Measurements from ENCODE around the gene HHATL.

The HHATL gene

GRCh38 chr3:42681361-42682038 is 21.1 kb downstream of the HHATL start:
- no peak for DNase-seq (ENCODE audit: low read depth)
- no peak for TF ChIP-seq CTCF (IDR thresholded peaks at IDR 0.05; ENCODE audit: insufficient read depth, low read depth, low read length, missing control alignments)
- H3K4me3 ChIP-seq (ENCODE audit: low read length) = no peak overlapping the region

DNA sequence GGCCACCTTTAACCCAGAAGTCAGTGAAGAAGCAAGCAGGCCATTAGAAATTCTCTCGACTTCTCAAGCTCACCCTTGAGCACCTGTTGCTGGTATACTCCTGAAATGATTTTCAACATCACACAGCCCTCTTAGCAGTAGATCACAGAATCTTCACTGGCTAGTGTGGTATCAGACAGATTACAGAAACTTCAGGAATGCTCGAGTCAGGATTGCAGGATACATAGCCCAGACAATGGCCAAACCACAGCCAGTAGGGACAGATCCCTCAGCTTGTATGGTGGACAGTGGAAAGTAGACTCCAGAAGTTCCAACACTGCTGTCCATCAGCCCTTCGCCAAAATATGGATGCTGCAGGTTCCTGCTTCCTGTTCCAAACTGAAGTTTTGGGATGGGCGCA is 21.8 kb downstream of the HHATL start:
- no peak for DNase-seq (ENCODE audit: low read depth)
- H3K4me3 ChIP-seq (ENCODE audit: low read length) = no peak overlapping the region
- no peak for TF ChIP-seq CTCF (IDR thresholded peaks at IDR 0.05; ENCODE audit: insufficient read depth, low read depth, low read length, missing control alignments)

GRCh38 chr3:42680271-42680670 is 22.3 kb downstream of the HHATL start:
- H3K4me3 ChIP-seq (ENCODE audit: low read length) = no peak overlapping the region
- no peak for TF ChIP-seq CTCF (IDR thresholded peaks at IDR 0.05; ENCODE audit: insufficient read depth, low read depth, low read length, missing control alignments)
- DNase-seq (ENCODE audit: low read depth) = peak; percentile 23

- H3K4me3 ChIP-seq (ENCODE audit: low read length) = no peak overlapping the region
Measured at GRCh38 chr3:42678447-42678846, 24.2 kb downstream of the HHATL start.

GRCh38 chr3:42675909-42676308 is 26.7 kb downstream of the HHATL start:
- DNase-seq (ENCODE audit: low read depth) = no peak
- H3K4me3 ChIP-seq (ENCODE audit: low read length) = no peak overlapping the region
- TF ChIP-seq CTCF (IDR thresholded peaks at IDR 0.05; ENCODE audit: insufficient read depth, low read depth, low read length, missing control alignments) = no peak

More at GRCh38 chr3:42678447-42678846, 24.2 kb downstream of the HHATL start:
- no peak for DNase-seq (ENCODE audit: low read depth)
- TF ChIP-seq CTCF (IDR thresholded peaks at IDR 0.05; ENCODE audit: insufficient read depth, low read depth, low read length, missing control alignments) = no peak

DNA sequence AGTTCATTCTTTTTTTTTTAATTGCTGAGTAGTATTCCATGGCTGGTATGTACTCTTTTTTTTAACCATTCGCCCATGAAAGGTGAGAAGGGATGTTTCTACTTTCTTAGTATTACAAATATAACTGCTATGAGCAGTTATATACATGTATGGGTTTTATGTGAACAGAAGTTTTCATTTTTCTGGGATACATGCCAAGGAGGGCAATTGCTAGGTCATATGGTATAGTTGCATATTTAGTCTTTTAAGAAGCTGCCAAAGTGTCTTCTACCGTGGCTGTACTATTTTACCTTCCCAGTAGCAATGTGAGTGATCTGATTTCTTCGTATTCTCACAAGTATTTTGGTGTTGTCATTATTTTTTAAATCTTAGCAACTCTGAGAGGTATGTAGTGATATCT is 28.5 kb downstream of the HHATL start:
- H3K4me3 ChIP-seq (ENCODE audit: low read length) = no peak overlapping the region
- no peak for DNase-seq (ENCODE audit: low read depth)
- TF ChIP-seq CTCF (IDR thresholded peaks at IDR 0.05; ENCODE audit: insufficient read depth, low read depth, low read length, missing control alignments) = no peak

GRCh38 chr3:42673082-42673481 is 29.5 kb downstream of the HHATL start:
- DNase-seq (ENCODE audit: low read depth) = no peak
- no peak for TF ChIP-seq CTCF (IDR thresholded peaks at IDR 0.05; ENCODE audit: insufficient read depth, low read depth, low read length, missing control alignments)
- no peak overlapping the region for H3K4me3 ChIP-seq (ENCODE audit: low read length)
